Mucosa of descending colon (tissue), 3 donors: ENCODE data around the gene MSMB. TPM values are rescaled to one million over a fixed set of nuclear protein-coding genes. Genes with fewer than 3 reads are reported as not detected.

Source experiments
- ATAC-seq: fragments of 200-7000 bp; cut with Tn5 transposase; one replicate; pipeline ENCODE4 v1.9.1; 2020; ENCODE audit warnings: mild to moderate bottlenecking, moderate library complexity
- DNase-seq, 3 donors: peaks; one replicate each; pipeline ENCODE4 v3.0.0-alpha.2; 2020
- H3K36me3 ChIP-seq: fragments of 200-600 bp; one replicate; pipeline ENCODE4 v1.8.0; 2021; ENCODE audit warnings: low read depth, mild to moderate bottlenecking
- H3K4me1 ChIP-seq: fragments of 200-600 bp; one replicate; pipeline ENCODE4 v1.8.0; 2021; ENCODE audit warnings: low read depth, mild to moderate bottlenecking
- H3K4me3 ChIP-seq: fragments of 200-600 bp; one replicate; pipeline ENCODE4 v1.8.0; 2021; ENCODE audit warnings: mild to moderate bottlenecking
- H3K9me3 ChIP-seq: fragments of 200-600 bp; one replicate; pipeline ENCODE4 v1.8.0; 2021; ENCODE audit warnings: mild to moderate bottlenecking
- CTCF ChIP-seq: fragments of 200-600 bp; IDR thresholded peaks from one replicate; pipeline ENCODE4 v1.8.0; 2022; ENCODE audit warnings: antibody characterized with exemption, mild to moderate bottlenecking
- intact Hi-C, 2 donors: fragments of 100-400 bp; cut with DNase I in 1 of 2; cut with micrococcal nuclease in 1 of 2; formaldehyde crosslinking; loops; one replicate each; pipeline versions ENCODE4 v1.11.0 to v1.11.1; 2022; cut with DNase I, micrococcal nuclease
- total RNA-seq, 3 donors: library from RNA; stranded (reverse); fragmentation: NEBNext Ultra II Directional in 2 of 3; extraction: Animal tissue kit (Norgen Biotek cat#: 25700) in 2 of 3; gene quantifications; one replicate each; pipeline versions ENCODE4 v1.2.1 to v1.2.4, GENCODE V29; 2021 to 2023
- donor health status: DM: no; HTN: no; CAD: no; lungs with moderate emphysema.
- donor health status: DM: no; HTN: no; CAD: no.
- donor health status: DM: no; HTN: yes; CAD: no.

Gene MSMB
- total RNA-seq, 3 donors from 2014 or later, result not detected

DNA sequence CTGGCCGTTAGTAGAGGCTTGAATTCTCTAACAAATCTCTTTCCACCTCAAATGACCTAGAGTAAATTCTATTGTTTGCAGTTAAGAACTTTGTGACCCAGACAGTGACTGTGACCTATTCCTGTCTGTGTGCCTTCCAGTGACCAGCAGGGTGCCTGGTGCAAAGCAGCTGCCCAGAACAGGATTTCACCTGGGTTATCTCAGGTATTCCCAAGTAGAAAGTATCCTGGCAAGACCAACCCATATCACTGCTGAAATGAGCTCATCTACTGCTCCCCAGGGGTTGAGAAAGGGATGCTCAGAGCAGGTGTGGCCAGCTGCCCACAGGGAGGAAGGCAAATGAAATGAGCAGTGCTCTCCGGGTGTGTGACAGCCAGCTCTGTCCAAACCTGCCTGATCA, 2.1 kb upstream of the MSMB start:
- no peaks in the 10 kb centered on the region for H3K36me3 ChIP-seq
- DNase-seq, result no peak
- ATAC-seq, result no peak
- H3K9me3 ChIP-seq, result no peaks in the 10 kb centered on the region
- TF ChIP-seq CTCF, result no peak
- H3K4me3 ChIP-seq, result no peak overlapping the region
- no peaks in the 10 kb centered on the region for H3K4me1 ChIP-seq
- intact Hi-C loops, result no loop called here

DNA sequence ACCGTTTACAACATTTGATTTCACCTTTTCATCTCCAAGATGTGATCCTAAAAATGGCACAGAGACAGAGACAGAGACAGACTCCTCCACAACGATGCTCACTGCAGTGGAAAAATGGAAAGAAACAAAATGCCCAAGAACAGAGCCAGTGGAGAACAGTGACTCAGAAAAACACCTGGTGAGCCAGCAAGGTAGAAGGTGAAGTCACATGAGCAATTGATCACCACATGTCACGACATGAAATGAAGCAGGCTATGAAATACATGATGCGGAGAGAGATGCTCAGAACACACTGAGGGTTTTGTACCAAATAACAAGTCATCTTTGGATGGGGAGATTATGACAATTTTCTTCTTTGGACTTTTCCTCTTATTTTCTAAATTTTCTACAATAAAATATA, 3.5 kb downstream of the MSMB start:
- Histone ChIP-seq H3K9me3 (no peaks in the 10 kb centered on the region), H3K36me3 (no peaks in the 10 kb centered on the region), H3K4me1 (no peaks in the 10 kb centered on the region), H3K4me3 (no peak overlapping the region)
- no peak for DNase-seq
- ATAC-seq, result no peak
- no peak for TF ChIP-seq CTCF
- intact Hi-C loops, result no loop called here

DNA sequence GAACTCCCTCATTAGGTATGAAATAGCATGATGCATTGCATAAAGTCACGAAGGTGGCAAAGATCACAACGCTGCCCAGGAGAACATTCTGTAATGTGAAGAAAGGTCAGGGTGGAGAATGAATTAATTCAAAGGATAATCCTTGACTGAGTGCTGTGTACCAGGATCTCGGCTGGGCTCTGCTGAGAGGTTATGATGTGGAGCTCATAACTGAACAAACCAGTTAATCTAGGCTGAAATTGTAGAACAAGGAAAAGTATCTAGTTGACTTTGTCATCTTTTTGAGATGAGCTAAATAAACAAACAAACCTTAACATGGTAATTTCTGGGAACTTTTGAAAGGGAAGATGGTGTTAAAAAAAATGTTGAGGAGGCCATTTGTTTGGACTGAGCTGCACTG, 6.1 kb downstream of the MSMB start:
- Histone ChIP-seq H3K36me3 (no peaks in the 10 kb centered on the region), H3K4me1 (no peaks in the 10 kb centered on the region), H3K9me3 (no peaks in the 10 kb centered on the region), H3K4me3 (no peak overlapping the region)
- ATAC-seq (no peak), DNase-seq (no peak)
- intact Hi-C loops, result no loop called here
- TF ChIP-seq CTCF, result no peak

DNA sequence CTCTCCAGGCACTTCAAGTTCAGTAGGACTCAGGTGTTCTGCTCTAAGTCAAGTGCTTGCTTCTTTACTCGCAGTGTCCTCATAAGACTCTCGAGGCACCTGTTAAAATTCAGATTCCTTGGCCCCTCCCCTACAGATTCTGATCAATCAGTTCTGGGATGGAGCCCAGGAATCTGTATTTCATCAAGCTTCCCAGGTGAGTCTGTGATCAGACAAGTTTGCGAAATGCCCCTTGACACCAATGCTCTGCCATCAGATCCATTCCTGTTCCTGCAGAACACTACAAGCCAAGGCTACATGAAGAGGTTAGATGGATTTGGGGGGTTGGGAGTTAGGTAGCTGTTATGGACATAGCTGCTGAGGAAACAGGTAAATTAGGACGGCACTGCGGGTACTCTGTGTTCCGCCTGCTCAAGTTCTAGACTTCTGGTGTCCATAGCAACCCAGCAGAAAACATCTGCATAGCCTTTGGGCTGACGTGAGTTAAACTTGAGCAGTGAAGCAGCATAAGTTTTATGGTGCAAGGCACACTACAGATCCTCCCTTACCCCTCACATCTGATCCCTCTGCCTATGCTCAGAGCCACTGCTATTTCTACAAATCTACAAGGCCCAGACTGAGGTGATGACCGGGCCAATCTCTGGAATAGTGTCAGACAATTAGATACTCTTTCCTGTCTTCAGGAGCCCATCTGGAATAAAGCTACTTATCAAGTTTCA, 8.8 kb downstream of the MSMB start:
- no peaks in the 10 kb centered on the region for H3K36me3 ChIP-seq
- no peak for TF ChIP-seq CTCF

DNA sequence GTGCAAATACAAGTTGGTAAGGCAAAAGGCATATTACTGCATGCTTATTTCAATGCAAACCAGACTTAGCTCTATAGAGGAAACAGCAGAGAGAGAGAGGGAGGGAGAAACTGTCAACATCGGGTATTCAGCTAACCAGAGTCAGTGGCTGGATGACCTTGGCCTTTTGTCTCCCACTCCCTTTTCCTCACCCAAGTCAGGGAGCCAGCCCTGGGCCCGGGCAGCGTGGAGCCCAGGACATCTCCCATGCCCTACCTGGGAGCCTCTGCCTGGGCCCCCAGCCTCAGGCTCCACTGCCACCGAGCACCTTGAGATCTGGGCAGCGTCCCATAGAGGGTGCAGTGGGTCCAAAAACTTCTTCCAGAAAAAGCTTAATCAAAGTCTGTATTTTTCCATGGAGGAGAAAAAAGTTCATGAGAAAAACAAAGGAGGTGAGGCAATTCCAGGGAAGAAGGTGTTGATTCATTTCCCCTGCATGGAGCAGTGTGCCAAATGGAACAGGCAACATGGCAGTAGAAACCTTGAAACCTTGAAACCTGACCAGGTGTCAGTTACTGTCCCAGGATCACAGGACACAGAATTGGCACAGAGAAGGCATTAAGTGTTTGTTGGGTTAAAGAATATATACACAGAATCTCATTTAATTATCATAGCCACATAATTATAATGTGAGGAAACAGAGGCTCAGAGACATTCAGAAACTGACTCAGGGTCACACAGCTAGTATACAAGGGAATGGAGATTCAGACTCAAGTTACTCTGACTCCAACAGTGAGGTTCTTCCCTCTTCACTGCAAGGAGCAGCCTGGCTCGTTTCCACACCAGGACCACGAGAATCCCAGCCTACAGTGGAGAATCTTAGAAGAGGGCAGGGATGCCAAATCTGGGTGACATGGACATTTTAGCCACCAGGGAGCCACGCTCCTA, 9.9 kb downstream of the MSMB start:
- TF ChIP-seq CTCF, result no peak
- Histone ChIP-seq H3K4me3 (no peak overlapping the region), H3K4me1 (no peaks in the 10 kb centered on the region), H3K36me3 (no peaks in the 10 kb centered on the region), H3K9me3 (no peaks in the 10 kb centered on the region)
- DNase-seq (no peak), ATAC-seq (no peak)
- intact Hi-C loops, result no loop called here

More for the DNA sequence above, 8.8 kb downstream of the MSMB start:
- intact Hi-C loops, result no loop called here
- DNase-seq (no peak), ATAC-seq (no peak)
- Histone ChIP-seq H3K4me1 (no peaks in the 10 kb centered on the region), H3K9me3 (no peaks in the 10 kb centered on the region), H3K4me3 (no peak overlapping the region)
